ENCODE results near the gene ZGLP1. TPM values are rescaled to one million over a fixed set of nuclear protein-coding genes. Genes with fewer than 3 reads are reported as not detected.

Gene ZGLP1
- total and polyA plus RNA-seq, 2 of the 13 experiments (the other 11 are each of a cell fraction or from before 2014, with no cell fraction given): 2.4 to 3.0 TPM

- TF ChIP-seq ARID5B (CRISPR knock-in tag; IDR thresholded peaks at IDR 0.05): 0 out of 2 replicates have a peak, but pooled peaks have one; percentile 9
- TF ChIP-seq ZNF546 (CRISPR knock-in tag; conservative IDR thresholded peaks at IDR 0.05): no peak
- no peak for TF ChIP-seq ZNF20 (CRISPR knock-in tag; IDR thresholded peaks at IDR 0.05)
- TF ChIP-seq ZBTB26 (CRISPR knock-in tag; IDR thresholded peaks at IDR 0.05; ENCODE audit: borderline replicate concordance): 0 out of 2 replicates have a peak, but pooled peaks have one; percentile 14
- TF ChIP-seq TEAD3 (CRISPR knock-in tag; optimal IDR thresholded peaks at IDR 0.05; ENCODE audit: borderline replicate concordance): peak; percentile 19
- TF ChIP-seq ZNF430 (CRISPR knock-in tag; IDR thresholded peaks at IDR 0.05): 0 out of 2 replicates have a peak, but pooled peaks have one; percentile 37
- no peak for TF ChIP-seq SOX6 (IDR thresholded peaks at IDR 0.05)
- TF ChIP-seq SOX6 (CRISPR knock-in tag; IDR thresholded peaks at IDR 0.05): peak; percentile 28
- peak; percentile 33; the same call in 1 of the 2 replicates for TF ChIP-seq MEF2D (CRISPR knock-in tag; IDR thresholded peaks at IDR 0.05)
- TF ChIP-seq ZBTB14 (CRISPR knock-in tag; IDR thresholded peaks at IDR 0.05): peak; percentile 8; the same call in 1 of the 2 replicates
- TF ChIP-seq ATAD3A (CRISPR knock-in tag; IDR thresholded peaks at IDR 0.05): no peak
- no peak for TF ChIP-seq TCF12 (IDR thresholded peaks at IDR 0.05)
- TF ChIP-seq TCF12 (CRISPR knock-in tag; IDR thresholded peaks at IDR 0.05): 0 out of 2 replicates have a peak, but pooled peaks have one; percentile 18
- peak; percentile 29; the same call in 1 of the 2 replicates for TF ChIP-seq RXRA (CRISPR knock-in tag; IDR thresholded peaks at IDR 0.05)
- TF ChIP-seq CENPBD1 (CRISPR knock-in tag; IDR thresholded peaks at IDR 0.05; ENCODE audit: borderline replicate concordance, low read depth): no peak
- TF ChIP-seq THRA (CRISPR knock-in tag; IDR thresholded peaks at IDR 0.05; ENCODE audit: borderline replicate concordance): peak; percentile 38; the same call in 1 of the 2 replicates
- TF ChIP-seq ZNF230 (CRISPR knock-in tag; IDR thresholded peaks at IDR 0.05): no peak
- peak; percentile 54; the same call in 1 of the 2 replicates for TF ChIP-seq ERF (CRISPR knock-in tag; IDR thresholded peaks at IDR 0.05)
- TF ChIP-seq ZEB1 (IDR thresholded peaks at IDR 0.05; ENCODE audit: insufficient replicate concordance, low read depth): no peak
- no peak for TF ChIP-seq TBP (CRISPR knock-in tag; IDR thresholded peaks at IDR 0.05)
Measured at GRCh38 chr19:10286803-10287737, 22.5 kb downstream of the ZGLP1 start, which contains the start of gene ICAM4 (continued).

Measured in HepG2 (cell line).